ENCODE measurements around the gene HRK.

GRCh38 chr12:116849216-116849615 is 32.0 kb downstream of the HRK start:
- TF ChIP-seq TBP (IDR thresholded peaks at IDR 0.05; ENCODE audit: low read depth, low read length), result no peak
- no peak for TF ChIP-seq TCF12 (IDR thresholded peaks at IDR 0.05; ENCODE audit: low read depth, low read length)
- TF ChIP-seq, protein P1, sequence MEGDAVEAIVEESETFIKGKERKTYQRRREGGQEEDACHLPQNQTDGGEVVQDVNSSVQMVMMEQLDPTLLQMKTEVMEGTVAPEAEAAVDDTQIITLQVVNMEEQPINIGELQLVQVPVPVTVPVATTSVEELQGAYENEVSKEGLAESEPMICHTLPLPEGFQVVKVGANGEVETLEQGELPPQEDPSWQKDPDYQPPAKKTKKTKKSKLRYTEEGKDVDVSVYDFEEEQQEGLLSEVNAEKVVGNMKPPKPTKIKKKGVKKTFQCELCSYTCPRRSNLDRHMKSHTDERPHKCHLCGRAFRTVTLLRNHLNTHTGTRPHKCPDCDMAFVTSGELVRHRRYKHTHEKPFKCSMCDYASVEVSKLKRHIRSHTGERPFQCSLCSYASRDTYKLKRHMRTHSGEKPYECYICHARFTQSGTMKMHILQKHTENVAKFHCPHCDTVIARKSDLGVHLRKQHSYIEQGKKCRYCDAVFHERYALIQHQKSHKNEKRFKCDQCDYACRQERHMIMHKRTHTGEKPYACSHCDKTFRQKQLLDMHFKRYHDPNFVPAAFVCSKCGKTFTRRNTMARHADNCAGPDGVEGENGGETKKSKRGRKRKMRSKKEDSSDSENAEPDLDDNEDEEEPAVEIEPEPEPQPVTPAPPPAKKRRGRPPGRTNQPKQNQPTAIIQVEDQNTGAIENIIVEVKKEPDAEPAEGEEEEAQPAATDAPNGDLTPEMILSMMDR (IDR thresholded peaks at IDR 0.05; ENCODE audit: control extremely low read depth in 1 of 3, insufficient read depth in 1 of 3, low read depth in 1 of 3, low read length in 3 of 3), result no peak
- TF ChIP-seq, protein P2, sequence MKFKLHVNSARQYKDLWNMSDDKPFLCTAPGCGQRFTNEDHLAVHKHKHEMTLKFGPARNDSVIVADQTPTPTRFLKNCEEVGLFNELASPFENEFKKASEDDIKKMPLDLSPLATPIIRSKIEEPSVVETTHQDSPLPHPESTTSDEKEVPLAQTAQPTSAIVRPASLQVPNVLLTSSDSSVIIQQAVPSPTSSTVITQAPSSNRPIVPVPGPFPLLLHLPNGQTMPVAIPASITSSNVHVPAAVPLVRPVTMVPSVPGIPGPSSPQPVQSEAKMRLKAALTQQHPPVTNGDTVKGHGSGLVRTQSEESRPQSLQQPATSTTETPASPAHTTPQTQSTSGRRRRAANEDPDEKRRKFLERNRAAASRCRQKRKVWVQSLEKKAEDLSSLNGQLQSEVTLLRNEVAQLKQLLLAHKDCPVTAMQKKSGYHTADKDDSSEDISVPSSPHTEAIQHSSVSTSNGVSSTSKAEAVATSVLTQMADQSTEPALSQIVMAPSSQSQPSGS (IDR thresholded peaks at IDR 0.05; ENCODE audit: low read length), result no peak
- no peak for TF ChIP-seq KDM4A (IDR thresholded peaks at IDR 0.05; ENCODE audit: low read depth, low read length, severe bottlenecking)
- TF ChIP-seq POLR2A (IDR thresholded peaks at IDR 0.05; ENCODE audit: control extremely low read depth in 1 of 2, low read depth in 2 of 2, low read length in 2 of 2), result no peak
- TF ChIP-seq HDAC2 (IDR thresholded peaks at IDR 0.05; ENCODE audit: borderline replicate concordance in 1 of 2, low read depth in 2 of 2, low read length in 2 of 2), result no peak
- no peak for TF ChIP-seq POLR2AphosphoS5 (IDR thresholded peaks at IDR 0.05; ENCODE audit: low read depth, low read length)
- TF ChIP-seq MAFK (IDR thresholded peaks at IDR 0.05; ENCODE audit: low read depth, low read length), result no peak
- TF ChIP-seq SP1 (IDR thresholded peaks at IDR 0.05; ENCODE audit: low read depth, low read length), result no peak
- TF ChIP-seq SP2 (IDR thresholded peaks at IDR 0.05; ENCODE audit: low read length), result no peak
- no peak for TF ChIP-seq EP300 (IDR thresholded peaks at IDR 0.05; ENCODE audit: borderline replicate concordance in 1 of 2, low read depth in 2 of 2, low read length in 2 of 2)
- TF ChIP-seq HDAC6 (IDR thresholded peaks at IDR 0.05; ENCODE audit: low read depth, low read length), result no peak
- TF ChIP-seq JUN (IDR thresholded peaks at IDR 0.05; ENCODE audit: low read depth, low read length), result no peak
